Aorta (tissue), 5 donors: ENCODE measurements around the gene ARFGEF3. TPM values are rescaled to one million over a fixed set of nuclear protein-coding genes. Genes with fewer than 3 reads are reported as not detected.

ENCODE experiments used
- ATAC-seq: fragments of 200-7000 bp; cut with Tn5 transposase; one replicate; pipeline ENCODE4 v1.9.1; 2022; ENCODE audit warnings: moderate library complexity; ENCODE audit not compliant: low FRiP score
- DNase-seq, 2 donors: peaks; one replicate each; pipeline ENCODE4 v3.0.0-alpha.2; 2020
- H3K27ac ChIP-seq, 2 donors: one replicate each; pipeline ENCODE4 v1.5.1; 2013; ENCODE audit warnings: low read length in 2 of 2, mild to moderate bottlenecking in 2 of 2, moderate library complexity in 2 of 2, control low read depth in 1 of 2, inconsistent platforms in 1 of 2, low read depth in 1 of 2
- H3K27me3 ChIP-seq, 2 donors: one replicate each; pipeline ENCODE4 v1.6.1; 2013; ENCODE audit warnings: control low read depth in 1 of 2, low read length in 1 of 2, mild to moderate bottlenecking in 1 of 2, moderate library complexity in 1 of 2; ENCODE audit not compliant: insufficient read depth in 2 of 2, control insufficient read depth in 1 of 2
- H3K36me3 ChIP-seq, 2 donors: one replicate each; pipeline ENCODE4 v1.6.1; 2013; ENCODE audit warnings: control low read depth in 1 of 2, low read length in 1 of 2, mild to moderate bottlenecking in 1 of 2; ENCODE audit not compliant: insufficient read depth in 2 of 2, control insufficient read depth in 1 of 2
- H3K4me1 ChIP-seq, 2 donors: one replicate each; pipeline ENCODE4 v1.6.1; 2013; ENCODE audit warnings: low read length in 2 of 2, control low read depth in 1 of 2, mild to moderate bottlenecking in 1 of 2, moderate library complexity in 1 of 2; ENCODE audit not compliant: insufficient read depth in 2 of 2, control insufficient read depth in 1 of 2
- H3K4me3 ChIP-seq, 2 donors: one replicate each; pipeline ENCODE4 v1.5.1; 2013; ENCODE audit warnings: low read length in 2 of 2, control low read depth in 1 of 2, mild to moderate bottlenecking in 1 of 2
- H3K9me3 ChIP-seq: one replicate; pipeline ENCODE4 v1.6.1; 2013; ENCODE audit warnings: mild to moderate bottlenecking, low read length; ENCODE audit not compliant: control insufficient read depth
- WGBS, 2 donors: extraction: QIAGEN DNeasy Blood & Tissue Kit; methylation state at CpG; one replicate each; pipeline ENCODE4 v1.1.7; 2013; 5-methylcytosine and 5-hydroxymethylcytosine counted together
- intact Hi-C, 2 donors: fragments of 100-400 bp; cut with DNase I; formaldehyde crosslinking; loops; one replicate each; pipeline versions ENCODE4 v1.14.2 to v1.15.0; 2022
- polyA plus RNA-seq, 2 donors: library from polyadenylated mRNA; stranded (reverse); fragments of 200-250 nt; gene quantifications; one replicate each; pipeline ENCODE4 v1.2.3, GENCODE V29; 2013
- total RNA-seq, 2 donors: library from RNA; stranded (reverse); fragmentation: NEBNext Ultra II Directional; extraction: Animal tissue kit (Norgen Biotek cat#: 25700); gene quantifications; one replicate each; pipeline ENCODE4 v1.2.1, GENCODE V29; 2021
- donor health status: healthy with polysubstance abuse.
- donor health status: Bipolar disorder and iron deficiency.
- donor health status: DM: no; HTN: no; CAD: no.
- donor health status: DM: no; HTN: no; CAD: no.
- donor health status: DM: yes; HTN: yes; CAD: no.

Gene ARFGEF3
- total and polyA plus RNA-seq, 4 donors = 0.10 to 2.5 (median 0.87) TPM

GRCh38 chr6:138297761-138298298 is 136.1 kb downstream of the ARFGEF3 start:
- Histone ChIP-seq H3K27ac (no peak overlapping the region), H3K36me3 (no peaks in the 10 kb centered on the region), H3K4me1 (no peaks in the 10 kb centered on the region), H3K9me3 (no peaks in the 10 kb centered on the region), H3K27me3 (no peaks in the 10 kb centered on the region), H3K4me3 (no peak overlapping the region)
- intact Hi-C loops = no loop called here
- DNase-seq (no peak), ATAC-seq (no peak)
- WGBS, 2 donors = 86 to 91% methylated on average over 1 of the region's 1 CpG

- Histone ChIP-seq H3K36me3 (no peaks in the 10 kb centered on the region), H3K27ac (no peak overlapping the region), H3K9me3 (no peaks in the 10 kb centered on the region), H3K4me1 (no peaks in the 10 kb centered on the region), H3K4me3 (no peak overlapping the region), H3K27me3 (no peaks in the 10 kb centered on the region)
- intact Hi-C loops = no loop called here
- no peak for DNase-seq
- no peak for ATAC-seq
- 88 to 92% methylated on average over 4 of the region's 4 CpGs for WGBS, 2 donors
These were observed 138.7 kb downstream of the ARFGEF3 start for GRCh38 chr6:138300469-138300868.

GRCh38 chr6:138302554-138302953 is 140.8 kb downstream of the ARFGEF3 start:
- ATAC-seq (no peak), DNase-seq (no peak)
- 92 to 95% methylated on average over 2 of the region's 2 CpGs for WGBS, 2 donors
- no peaks in the 10 kb centered on the region for H3K4me1 ChIP-seq
- no peaks in the 10 kb centered on the region for H3K9me3 ChIP-seq
- H3K36me3 ChIP-seq = no peaks in the 10 kb centered on the region
- H3K27me3 ChIP-seq = no peaks in the 10 kb centered on the region
- H3K4me3 ChIP-seq = no peak overlapping the region
- no peak overlapping the region for H3K27ac ChIP-seq
- intact Hi-C loops = no loop called here

DNA sequence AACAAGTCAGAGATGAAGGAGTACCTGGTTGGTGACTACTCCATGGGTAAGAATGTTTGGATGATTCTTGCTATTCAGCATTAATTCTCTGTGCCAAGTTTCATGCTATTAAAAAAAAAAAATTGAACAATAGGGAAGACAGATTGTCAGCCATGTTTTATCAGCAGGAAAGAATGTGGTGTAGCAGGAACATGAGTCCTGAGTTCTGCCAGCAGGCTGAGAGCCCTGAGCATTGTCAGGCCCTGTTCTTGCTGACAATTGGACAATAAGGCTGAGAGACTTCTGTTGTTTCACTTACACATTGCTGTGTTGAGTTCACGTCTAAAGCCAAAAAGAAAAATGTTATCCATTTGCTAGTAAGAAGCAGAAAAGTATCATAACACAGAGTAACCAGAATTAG is 145.6 kb downstream of the ARFGEF3 start:
- H3K27me3 ChIP-seq = no peaks in the 10 kb centered on the region
- ATAC-seq = no peak
- intact Hi-C loops = no loop called here
- no peaks in the 10 kb centered on the region for H3K36me3 ChIP-seq
- no peaks in the 10 kb centered on the region for H3K9me3 ChIP-seq
- no peaks in the 10 kb centered on the region for H3K4me1 ChIP-seq
- H3K4me3 ChIP-seq = no peak overlapping the region
- WGBS, 2 donors = 44 to 59% methylated on average over 1 of the region's 1 CpG
- no peak for DNase-seq
- no peak overlapping the region for H3K27ac ChIP-seq

GRCh38 chr6:138307816-138308730 is 146.3 kb downstream of the ARFGEF3 start:
- peak; percentile 58 for ATAC-seq

GRCh38 chr6:138308731-138309110 is 147.0 kb downstream of the ARFGEF3 start:
- Histone ChIP-seq H3K27ac (no peak overlapping the region), H3K9me3 (no peaks in the 10 kb centered on the region), H3K27me3 (no peaks in the 10 kb centered on the region), H3K4me3 (no peak overlapping the region), H3K4me1 (no peaks in the 10 kb centered on the region), H3K36me3 (no peaks in the 10 kb centered on the region)
- ATAC-seq (no peak), DNase-seq (no peak)
- 96 to 97% methylated on average over 1 of the region's 1 CpG for WGBS, 2 donors
- intact Hi-C loops = no loop called here

More at GRCh38 chr6:138307816-138308730, 146.3 kb downstream of the ARFGEF3 start:
- Histone ChIP-seq H3K27ac (no peak overlapping the region), H3K36me3 (no peaks in the 10 kb centered on the region), H3K4me3 (no peak overlapping the region), H3K9me3 (no peaks in the 10 kb centered on the region), H3K27me3 (no peaks in the 10 kb centered on the region), H3K4me1 (no peaks in the 10 kb centered on the region)
- intact Hi-C loops = no loop called here
- WGBS, 2 donors = 54 to 55% methylated on average over 11 of the region's 11 CpGs
- peak in 1 of 2 donors; percentile 53 for DNase-seq

GRCh38 chr6:138309695-138310094 is 148.0 kb downstream of the ARFGEF3 start:
- H3K27me3 ChIP-seq = no peaks in the 10 kb centered on the region
- H3K36me3 ChIP-seq = no peaks in the 10 kb centered on the region
- no peaks in the 10 kb centered on the region for H3K9me3 ChIP-seq
- DNase-seq = no peak
- no peak overlapping the region for H3K4me3 ChIP-seq
- H3K4me1 ChIP-seq = no peaks in the 10 kb centered on the region
- WGBS, 2 donors = 96 to 100% methylated on average over 1 of the region's 1 CpG
- H3K27ac ChIP-seq = no peak overlapping the region
- intact Hi-C loops = no loop called here
- ATAC-seq = no peak

DNA sequence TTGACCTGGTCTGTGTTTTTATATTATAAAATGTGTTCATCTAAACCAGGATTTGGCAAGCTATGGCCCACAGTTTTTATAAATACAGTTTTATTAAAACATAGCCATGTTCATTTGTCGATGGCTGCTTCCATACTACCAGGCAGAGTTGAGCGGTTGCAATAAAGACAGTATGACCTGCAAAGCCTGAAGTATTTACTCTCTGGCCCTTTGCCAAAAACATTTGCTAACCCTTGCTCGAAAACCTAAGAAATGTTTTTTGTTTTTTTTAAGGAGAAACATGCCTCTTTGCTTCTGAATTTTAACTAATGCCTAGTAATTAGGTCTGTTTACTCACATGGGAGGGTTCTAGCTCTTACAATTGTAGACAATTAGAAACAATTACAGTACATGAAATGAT is 148.6 kb downstream of the ARFGEF3 start:
- no peak overlapping the region for H3K27ac ChIP-seq
- intact Hi-C loops = no loop called here
- DNase-seq (no peak), ATAC-seq (no peak)
- H3K4me1 ChIP-seq = no peaks in the 10 kb centered on the region
- H3K4me3 ChIP-seq = no peak overlapping the region
- no peaks in the 10 kb centered on the region for H3K36me3 ChIP-seq
- H3K27me3 ChIP-seq = no peaks in the 10 kb centered on the region
- 46% methylated on average over 3 of the region's 3 CpGs for WGBS, 2 donors
- no peaks in the 10 kb centered on the region for H3K9me3 ChIP-seq

- 50 to 100% methylated on average over 2 of the region's 2 CpGs for WGBS, 2 donors
- H3K4me1 ChIP-seq = no peaks in the 10 kb centered on the region
These were observed 149.1 kb downstream of the ARFGEF3 start for GRCh38 chr6:138310821-138311220.

More at GRCh38 chr6:138310821-138311220, 149.1 kb downstream of the ARFGEF3 start:
- H3K4me3 ChIP-seq = no peak overlapping the region
- H3K27me3 ChIP-seq = no peaks in the 10 kb centered on the region
- DNase-seq (no peak), ATAC-seq (no peak)
- H3K9me3 ChIP-seq = no peaks in the 10 kb centered on the region
- intact Hi-C loops = no loop called here
- no peak overlapping the region for H3K27ac ChIP-seq
- H3K36me3 ChIP-seq = no peaks in the 10 kb centered on the region
